B cell (primary cell): Measurements from ENCODE around the gene HHIPL1. TPM values are rescaled to one million over a fixed set of nuclear protein-coding genes. Genes with fewer than 3 reads are reported as not detected.

ENCODE experiments used
- ATAC-seq: fragments of 200-7000 bp; cut with Tn5 transposase; one replicate; pipeline ENCODE4 v1.10.0; 2021; ENCODE audit warnings: low read depth, mild to moderate bottlenecking, moderate number of reproducible peaks, moderate library complexity
- CTCF ChIA-PET: fragments of 350-600 bp; sonication (Branson Sonifier 250); formaldehyde crosslinking; loops from one replicate; lab custom pipeline; 2021; ENCODE audit warnings: antibody characterized with exemption, inconsistent platforms; lab: Charles Lee
- POLR2A ChIA-PET: fragments of 350-600 bp; sonication (Branson Sonifier 250); formaldehyde crosslinking; loops from one replicate; lab custom pipeline; 2021; ENCODE audit warnings: antibody characterized with exemption; lab: Charles Lee
- DNase-seq: peaks from one replicate; pipeline ENCODE4 v3.0.0; 2013
- H2AFZ ChIP-seq: 2 replicates; pipeline ENCODE4 v1.6.1; 2012; ENCODE audit warnings: mild to moderate bottlenecking, low read depth, low read length; ENCODE audit not compliant: insufficient read depth, poor library complexity, severe bottlenecking
- H3K27ac ChIP-seq, 2 donors: 1 replicate in 1 of 2; 2 replicates in 1 of 2; pipeline ENCODE4 v1.5.1; 2012 to 2013; ENCODE audit warnings: low read length in 2 of 2, mild to moderate bottlenecking in 2 of 2, moderate library complexity in 1 of 2
- H3K27me3 ChIP-seq, 4 experiments: fragments of 200-600 bp in 1 of 4; sonication (generic) in 1 of 4; replicated peaks in 1 of 4; 1 replicate in 2 of 4; 2 replicates in 2 of 4; pipeline versions ENCODE4 v1.6.1 to v1.7.0; 2013 to 2016; ENCODE audit warnings: low read length in 3 of 4, mild to moderate bottlenecking in 2 of 4, mixed read lengths in 1 of 4, moderate library complexity in 1 of 4; ENCODE audit not compliant: insufficient read depth in 4 of 4, control insufficient read depth in 3 of 4; ENCODE audit errors: control extremely low read depth in 1 of 4
- H3K36me3 ChIP-seq, 2 experiments: replicated peaks in 1 of 2; 1 replicate in 1 of 2; 2 replicates in 1 of 2; pipeline versions ENCODE4 v1.6.1 to v1.7.1; 2013; ENCODE audit warnings: low read length in 1 of 2; ENCODE audit not compliant: insufficient read depth in 2 of 2, control insufficient read depth in 1 of 2; ENCODE audit errors: control extremely low read depth in 1 of 2, extremely low read depth in 1 of 2
- H3K4me1 ChIP-seq, 2 donors: fragments of 200-600 bp in 1 of 2; sonication (generic) in 1 of 2; 1 replicate in 1 of 2; 2 replicates in 1 of 2; pipeline versions ENCODE4 v1.5.1 to v1.6.1; 2013 to 2017; ENCODE audit warnings: low read length in 2 of 2; ENCODE audit not compliant: control insufficient read depth in 2 of 2, insufficient read depth in 2 of 2
- H3K4me2 ChIP-seq: replicated peaks from 2 replicates; pipeline ENCODE3; 2012; ENCODE audit warnings: mild to moderate bottlenecking, low read depth, low read length; ENCODE audit not compliant: poor library complexity, severe bottlenecking
- H3K4me3 ChIP-seq, 5 experiments: fragments of 200-600 bp in 1 of 5; sonication (generic) in 1 of 5; 1 replicate in 3 of 5; 2 replicates in 2 of 5; pipeline versions ENCODE4 v1.5.1 to v1.7.0; 2011 to 2016; ENCODE audit warnings: low read length in 4 of 5, mild to moderate bottlenecking in 4 of 5, low read depth in 2 of 5, control low read depth in 1 of 5, moderate library complexity in 1 of 5; ENCODE audit not compliant: insufficient read depth in 1 of 5; ENCODE audit errors: control extremely low read depth in 1 of 5, extremely low read depth in 1 of 5
- H3K79me2 ChIP-seq: fragments of 200-600 bp; sonication (generic); one replicate; pipeline ENCODE4 v1.6.0; 2016; ENCODE audit warnings: low read length; ENCODE audit not compliant: control insufficient read depth, insufficient read depth
- H3K9ac ChIP-seq: fragments of 200-600 bp; sonication (generic); 2 replicates; pipeline ENCODE4 v1.6.1; 2017; ENCODE audit warnings: mild to moderate bottlenecking, low read length, moderate library complexity
- H3K9me3 ChIP-seq, 3 donors: one replicate each; pipeline versions ENCODE4 v1.6.1 to v1.7.1; 2013; ENCODE audit warnings: low read length in 2 of 3; ENCODE audit not compliant: control insufficient read depth in 2 of 3, insufficient read depth in 1 of 3; ENCODE audit errors: control extremely low read depth in 1 of 3
- H4K20me1 ChIP-seq: 2 replicates; pipeline ENCODE4 v1.6.0; 2012; ENCODE audit warnings: mild to moderate bottlenecking, low read length; ENCODE audit not compliant: insufficient read depth, control insufficient read depth, poor library complexity, severe bottlenecking
- H3K27ac Mint-ChIP-seq: one replicate; pipeline ENCODE4 v1.8.0; 2021; ENCODE audit warnings: mixed read lengths
- H3K27me3 Mint-ChIP-seq: one replicate; pipeline ENCODE4 v1.8.0; 2021; ENCODE audit warnings: mixed read lengths
- H3K4me1 Mint-ChIP-seq: one replicate; pipeline ENCODE4 v1.8.0; 2021; ENCODE audit warnings: mixed read lengths
- H3K4me3 Mint-ChIP-seq: one replicate; pipeline ENCODE4 v1.8.0; 2021; ENCODE audit warnings: mixed read lengths
- H3K9me3 Mint-ChIP-seq: one replicate; pipeline ENCODE4 v1.8.0; 2022; ENCODE audit warnings: mixed read lengths; ENCODE audit not compliant: insufficient read depth
- CTCF ChIP-seq: fragments of 200-600 bp; IDR thresholded peaks from one replicate; pipeline ENCODE4 v1.8.0; 2022; ENCODE audit warnings: antibody characterized with exemption, mild to moderate bottlenecking
- EZH2 ChIP-seq: IDR thresholded peaks from 2 replicates; pipeline ENCODE4 v1.6.1; 2012; ENCODE audit warnings: borderline replicate concordance, low read depth, mild to moderate bottlenecking, moderate library complexity, low read length; ENCODE audit not compliant: insufficient read depth, poor library complexity, severe bottlenecking
- WGBS: methylation state at CpG from one replicate; pipeline ENCODE4 v1.1.5; 2013; ENCODE audit warnings: missing lambda C conversion rate; ENCODE audit not compliant: insufficient coverage; 5-methylcytosine and 5-hydroxymethylcytosine counted together
- intact Hi-C: fragments of 100-400 bp; cut with micrococcal nuclease; formaldehyde crosslinking; loops from one replicate; pipeline ENCODE4 v1.10.0; 2022
- polyA plus RNA-seq: library from polyadenylated mRNA; depleted of rRNA; stranded (reverse); fragments of >200 nt; gene quantifications from 2 replicates; pipeline ENCODE4 v1.2.3, GENCODE V29; 2012
- total RNA-seq, 2 donors: library from RNA; stranded (reverse); fragments of 120-200 nt in 1 of 2; gene quantifications; 1 replicate in 1 of 2; 2 replicates in 1 of 2; pipeline versions ENCODE4 v1.2.3 to v1.2.4, GENCODE V29; 2013 to 2022

Gene HHIPL1
- total and polyA plus RNA-seq, 2 donors (not counting 1 experiment from before 2014, with no cell fraction given): not detected

- Histone ChIP-seq H4K20me1 (no peaks in the 10 kb centered on the region), H2AFZ (no peak overlapping the region), H3K9ac (no peak overlapping the region), H3K4me3 (no peak overlapping the region), H3K4me1 (peaks cover 5 to 16% of the 10 kb centered on the region in 2 donors), H3K27me3 (peaks cover 0 to 12% (median 5%) of the 10 kb centered on the region in 4 experiments), H3K79me2 (no peaks in the 10 kb centered on the region), H3K4me2 (no peak overlapping the region), H3K27ac (no peak overlapping the region), H3K36me3 (no peaks in the 10 kb centered on the region), H3K9me3 (no peaks in the 10 kb centered on the region)
- peak overlapping the region; percentile 82 for H3K4me3 Mint-ChIP-seq
- H3K27me3 Mint-ChIP-seq: peaks cover 7% of the 10 kb centered on the region
- TF ChIP-seq EZH2 (no peak), CTCF (no peak)
- peaks cover 14% of the 10 kb centered on the region for H3K4me1 Mint-ChIP-seq
- no peak overlapping the region for H3K27ac Mint-ChIP-seq
- 96% methylated on average over 6 of the region's 8 CpGs for WGBS
- no peaks in the 10 kb centered on the region for H3K9me3 Mint-ChIP-seq
- intact Hi-C loops: loop anchor here (10.0 kb wide), 2 partner anchors 613 to 703 kb away; partner anchors contain the start of gene SLC25A29
- ATAC-seq (no peak), DNase-seq (no peak)
- CTCF ChIA-PET: no interaction called here
- POLR2A ChIA-PET: no interaction called here
Observed at GRCh38 chr14:99601361-99601831, 43.5 kb upstream of the HHIPL1 start.

- Histone ChIP-seq H3K4me2 (peak overlapping the region; percentile 16), H3K4me3 (no peak overlapping the region), H4K20me1 (no peaks in the 10 kb centered on the region), H2AFZ (no peak overlapping the region), H3K36me3 (no peaks in the 10 kb centered on the region), H3K9me3 (no peaks in the 10 kb centered on the region), H3K27me3 (peaks cover 0 to 12% (median 5%) of the 10 kb centered on the region in 4 experiments), H3K9ac (no peak overlapping the region), H3K79me2 (no peaks in the 10 kb centered on the region), H3K27ac (no peak overlapping the region), H3K4me1 (peaks cover 5 to 16% of the 10 kb centered on the region in 2 donors)
- H3K4me1 Mint-ChIP-seq: peaks cover 14% of the 10 kb centered on the region
- POLR2A ChIA-PET: interaction anchor here (0.6 kb wide), 1 partner anchor 9 kb away, joined by 4 read pairs; no protein-coding TSS in a partner anchor
- peak overlapping the region; percentile 50 for H3K27ac Mint-ChIP-seq
- no peaks in the 10 kb centered on the region for H3K9me3 Mint-ChIP-seq
- no peak for TF ChIP-seq EZH2
- TF ChIP-seq CTCF: no peak
- CTCF ChIA-PET: no interaction called here
- peaks cover 7% of the 10 kb centered on the region for H3K27me3 Mint-ChIP-seq
- H3K4me3 Mint-ChIP-seq: peak overlapping the region; percentile 82
- WGBS: 62% methylated on average over 16 of the region's 18 CpGs
- intact Hi-C loops: loop anchor here (10.0 kb wide), 2 partner anchors 613 to 703 kb away; partner anchors contain the start of gene SLC25A29
- DNase-seq: no peak
- ATAC-seq: no peak
Observed at GRCh38 chr14:99602054-99602787, 42.7 kb upstream of the HHIPL1 start.
